OCI-LY1 (cell line): ENCODE results near the gene ACO2.

Source experiments
- EZH2 ChIP-seq: fragments of 200-600 bp; sonication (generic), shearing (Covaris generic); IDR thresholded peaks from 2 replicates; pipeline ENCODE4 v1.8.0; 2017; ENCODE audit warnings: borderline replicate concordance, mixed run types, mild to moderate bottlenecking, antibody characterized with exemption, low read length, moderate library complexity, mixed read lengths
- TF ChIP-seq, protein P1 (sequence below): fragments of 200-600 bp; sonication (generic), shearing (Covaris generic); IDR thresholded peaks from 2 replicates; pipeline ENCODE4 v1.5.1; 2017; ENCODE audit warnings: mild to moderate bottlenecking, antibody characterized with exemption, low read length, moderate library complexity, mixed read lengths

DNA sequence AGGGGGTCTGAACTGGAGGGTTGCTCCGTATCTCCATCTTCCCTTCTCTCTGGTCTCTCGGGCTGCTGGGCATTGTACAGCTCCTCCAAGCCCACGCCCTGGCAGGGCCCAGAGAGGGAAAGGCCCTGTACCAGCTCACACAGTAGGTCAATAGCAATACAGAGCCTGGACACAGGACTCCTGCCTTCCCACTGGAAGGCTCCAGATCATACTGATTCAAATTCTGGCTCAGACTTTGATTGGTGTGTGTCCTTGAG lies 98.5 kb downstream of the ACO2 start:
- TF ChIP-seq, protein P1, sequence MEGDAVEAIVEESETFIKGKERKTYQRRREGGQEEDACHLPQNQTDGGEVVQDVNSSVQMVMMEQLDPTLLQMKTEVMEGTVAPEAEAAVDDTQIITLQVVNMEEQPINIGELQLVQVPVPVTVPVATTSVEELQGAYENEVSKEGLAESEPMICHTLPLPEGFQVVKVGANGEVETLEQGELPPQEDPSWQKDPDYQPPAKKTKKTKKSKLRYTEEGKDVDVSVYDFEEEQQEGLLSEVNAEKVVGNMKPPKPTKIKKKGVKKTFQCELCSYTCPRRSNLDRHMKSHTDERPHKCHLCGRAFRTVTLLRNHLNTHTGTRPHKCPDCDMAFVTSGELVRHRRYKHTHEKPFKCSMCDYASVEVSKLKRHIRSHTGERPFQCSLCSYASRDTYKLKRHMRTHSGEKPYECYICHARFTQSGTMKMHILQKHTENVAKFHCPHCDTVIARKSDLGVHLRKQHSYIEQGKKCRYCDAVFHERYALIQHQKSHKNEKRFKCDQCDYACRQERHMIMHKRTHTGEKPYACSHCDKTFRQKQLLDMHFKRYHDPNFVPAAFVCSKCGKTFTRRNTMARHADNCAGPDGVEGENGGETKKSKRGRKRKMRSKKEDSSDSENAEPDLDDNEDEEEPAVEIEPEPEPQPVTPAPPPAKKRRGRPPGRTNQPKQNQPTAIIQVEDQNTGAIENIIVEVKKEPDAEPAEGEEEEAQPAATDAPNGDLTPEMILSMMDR = no peak
- TF ChIP-seq EZH2 = no peak
